ENCODE measurements around the gene HLA-DQA1. TPM values are rescaled to one million over a fixed set of nuclear protein-coding genes. Genes with fewer than 3 reads are reported as not detected.
"Not testable (repeated sequence)": the region's sequence is repeated elsewhere in the genome, so short reads cannot be mapped to it uniquely, and the experiment has no call there.

The HLA-DQA1 gene
- total RNA-seq, 4 donors from 2014 or later: 8.6 to 21.3 (median 11.5) TPM

GRCh38 chr6:32642720-32643106 is 5.5 kb downstream of the HLA-DQA1 start:
- Histone ChIP-seq H3K4me1 (no peaks in the 10 kb centered on the region), H3K27ac (no peak overlapping the region), H3K36me3 (no peaks in the 10 kb centered on the region), H3K9me3 (no peaks in the 10 kb centered on the region), H3K4me3 (no peak overlapping the region), H3K27me3 (no peaks in the 10 kb centered on the region)
- no peak for DNase-seq (ENCODE audit: low spot score in 2 of 2)
- TF ChIP-seq EP300 (IDR thresholded peaks at IDR 0.05) (no peak), CTCF (IDR thresholded peaks at IDR 0.05) (no peak), POLR2AphosphoS5 (IDR thresholded peaks at IDR 0.05) (no peak), POLR2A (IDR thresholded peaks at IDR 0.05) (no peak)
- 74% methylated on average over 6 of the region's 6 CpGs for whole genome bisulfite sequencing

GRCh38 chr6:32643904-32644303 is 6.7 kb downstream of the HLA-DQA1 start:
- no peak for TF ChIP-seq CTCF (IDR thresholded peaks at IDR 0.05)
- no peak for TF ChIP-seq EP300 (IDR thresholded peaks at IDR 0.05)
- no peak for TF ChIP-seq POLR2A (IDR thresholded peaks at IDR 0.05)
- no peak for TF ChIP-seq POLR2AphosphoS5 (IDR thresholded peaks at IDR 0.05)
- 72% methylated on average over 4 of the region's 4 CpGs for WGBS
- H3K9me3 ChIP-seq: no peaks in the 10 kb centered on the region

GRCh38 chr6:32645047-32645703 is 8.0 kb downstream of the HLA-DQA1 start:
- DNase-seq (ENCODE audit: low spot score in 2 of 2): no peak
- TF ChIP-seq POLR2AphosphoS5 (IDR thresholded peaks at IDR 0.05): no peak
- TF ChIP-seq EP300 (IDR thresholded peaks at IDR 0.05): no peak
- TF ChIP-seq CTCF (IDR thresholded peaks at IDR 0.05): no peak
- TF ChIP-seq POLR2A (IDR thresholded peaks at IDR 0.05): no peak
- Histone ChIP-seq H3K36me3 (no peaks in the 10 kb centered on the region), H3K9me3 (no peaks in the 10 kb centered on the region), H3K27ac (no peak overlapping the region), H3K27me3 (no peaks in the 10 kb centered on the region), H3K4me3 (no peak overlapping the region), H3K4me1 (no peaks in the 10 kb centered on the region)
- 87% methylated on average over 6 of the region's 6 CpGs for WGBS

More at GRCh38 chr6:32643904-32644303, 6.7 kb downstream of the HLA-DQA1 start:
- Histone ChIP-seq H3K36me3 (no peaks in the 10 kb centered on the region), H3K27ac (no peak overlapping the region), H3K4me1 (no peaks in the 10 kb centered on the region), H3K27me3 (no peaks in the 10 kb centered on the region), H3K4me3 (no peak overlapping the region)
- no peak for DNase-seq (ENCODE audit: low spot score in 2 of 2)

GRCh38 chr6:32655203-32655710 is 18.1 kb downstream of the HLA-DQA1 start:
- Histone ChIP-seq H3K4me3 (no peak overlapping the region), H3K27me3 (no peaks in the 10 kb centered on the region), H3K27ac (no peak overlapping the region), H3K4me1 (no peaks in the 10 kb centered on the region), H3K9me3 (no peaks in the 10 kb centered on the region), H3K36me3 (no peaks in the 10 kb centered on the region)
- WGBS: 47% methylated on average over 2 of the region's 2 CpGs
- no peak for DNase-seq (ENCODE audit: low spot score in 2 of 2)
- TF ChIP-seq EP300 (IDR thresholded peaks at IDR 0.05) (no peak), CTCF (IDR thresholded peaks at IDR 0.05) (no peak), POLR2AphosphoS5 (IDR thresholded peaks at IDR 0.05) (no peak), POLR2A (IDR thresholded peaks at IDR 0.05) (no peak)

GRCh38 chr6:32657329-32657728 is 20.1 kb downstream of the HLA-DQA1 start:
- not testable (repeated sequence) for H3K27ac ChIP-seq; H3K27me3 ChIP-seq; DNase-seq (ENCODE audit: low spot score in 2 of 2); H3K9me3 ChIP-seq; H3K4me1 ChIP-seq; H3K4me3 ChIP-seq; H3K36me3 ChIP-seq
- WGBS: 59% methylated on average over 3 of the region's 6 CpGs

- not testable (repeated sequence) for H3K9me3 ChIP-seq; H3K4me1 ChIP-seq; H3K4me3 ChIP-seq; H3K27me3 ChIP-seq; H3K27ac ChIP-seq; H3K36me3 ChIP-seq; DNase-seq (ENCODE audit: low spot score in 2 of 2)
Measured at GRCh38 chr6:32657819-32658218, 20.6 kb downstream of the HLA-DQA1 start.

Data from suprapubic skin (tissue), 4 donors.